Measurements from ENCODE around the gene RNF26. TPM values are rescaled to one million over a fixed set of nuclear protein-coding genes. Genes with fewer than 3 reads are reported as not detected.
A peak's percentile ranks its signal among the peaks of the same experiment; 100 is the strongest.

RNF26 gene
- total RNA-seq, 2 donors from 2014 or later: 8.2 to 10.3 TPM

GRCh38 chr11:119303227-119303718, 31.1 kb upstream of the RNF26 start:
- no peak overlapping the region for H3K27ac ChIP-seq
- no peak overlapping the region for H3K4me3 ChIP-seq
- H3K36me3 ChIP-seq: peaks cover 46% of the 10 kb centered on the region
- H3K27me3 ChIP-seq: no peaks in the 10 kb centered on the region
- H3K9me3 ChIP-seq: no peaks in the 10 kb centered on the region
- DNase-seq (ENCODE audit: low spot score): no peak
- H3K4me1 ChIP-seq: peaks cover 0 to 22% of the 10 kb centered on the region in 2 donors
- TF ChIP-seq CTCF (IDR thresholded peaks at IDR 0.05): no peak

GRCh38 chr11:119305556-119306372, 28.6 kb upstream of the RNF26 start:
- H3K9me3 ChIP-seq: no peaks in the 10 kb centered on the region
- peaks cover 52% of the 10 kb centered on the region for H3K36me3 ChIP-seq
- peak overlapping the region; percentile 15 to 59 for H3K27ac ChIP-seq
- TF ChIP-seq CTCF (IDR thresholded peaks at IDR 0.05): no peak
- no peaks in the 10 kb centered on the region for H3K27me3 ChIP-seq
- no peak overlapping the region for H3K4me3 ChIP-seq
- DNase-seq (ENCODE audit: low spot score): no peak
- peaks cover 0 to under 1% of the 10 kb centered on the region in 2 donors for H3K4me1 ChIP-seq

GRCh38 chr11:119306373-119306890, 27.9 kb upstream of the RNF26 start:
- Histone ChIP-seq H3K27ac (peak overlapping the region; percentile 15 to 59), H3K4me3 (no peak overlapping the region), H3K9me3 (no peaks in the 10 kb centered on the region), H3K36me3 (peaks cover 52% of the 10 kb centered on the region), H3K27me3 (no peaks in the 10 kb centered on the region), H3K4me1 (no peaks in the 10 kb centered on the region)
- TF ChIP-seq CTCF (IDR thresholded peaks at IDR 0.05): no peak
- DNase-seq (ENCODE audit: low spot score): no peak

GRCh38 chr11:119307219-119307618, 27.1 kb upstream of the RNF26 start:
- H3K27ac ChIP-seq: peak overlapping the region; percentile 32 to 46

GRCh38 chr11:119307974-119308373, 26.4 kb upstream of the RNF26 start:
- Histone ChIP-seq H3K36me3 (peaks cover 64% of the 10 kb centered on the region), H3K4me1 (no peaks in the 10 kb centered on the region)

More at GRCh38 chr11:119307219-119307618, 27.1 kb upstream of the RNF26 start:
- Histone ChIP-seq H3K36me3 (peaks cover 57% of the 10 kb centered on the region), H3K27me3 (no peaks in the 10 kb centered on the region), H3K4me1 (no peaks in the 10 kb centered on the region), H3K9me3 (no peaks in the 10 kb centered on the region), H3K4me3 (no peak overlapping the region)
- peak in 1 of 2 donors; percentile 31 for TF ChIP-seq CTCF (IDR thresholded peaks at IDR 0.05)
- DNase-seq (ENCODE audit: low spot score): no peak

More at GRCh38 chr11:119307974-119308373, 26.4 kb upstream of the RNF26 start:
- H3K4me3 ChIP-seq: no peak overlapping the region
- H3K27ac ChIP-seq: peak overlapping the region; percentile 16 to 27
- TF ChIP-seq CTCF (IDR thresholded peaks at IDR 0.05): no peak
- no peaks in the 10 kb centered on the region for H3K9me3 ChIP-seq
- DNase-seq (ENCODE audit: low spot score): no peak
- H3K27me3 ChIP-seq: no peaks in the 10 kb centered on the region
